ENCODE measurements around the gene ALKBH5. TPM values are rescaled to one million over a fixed set of nuclear protein-coding genes. Genes with fewer than 3 reads are reported as not detected.

ALKBH5 gene
- total RNA-seq: 164 and 165 TPM in 2 replicates

- Mint-ChIP-seq H3K9me3 (no peaks in the 10 kb centered on the region), H3K36me3 (ENCODE audit: low read depth) (peaks cover 41% of the 10 kb centered on the region), H3K4me3 (ENCODE audit: low read depth) (peak within 1 kb of the TSS; percentile 97), H3K27me3 (ENCODE audit: low read depth) (no peaks in the 10 kb centered on the region), H3K4me1 (ENCODE audit: low read depth) (peaks cover 56% of the 10 kb centered on the region), H3K27ac (peak within 1 kb of the TSS; percentile 98)
- intact Hi-C loops (cut with micrococcal nuclease): loop anchor here (1.0 to 10.0 kb wide), 10 partner anchors 25 to 591 kb away; partner anchors contain the start of genes ATPAF2, DRC3, DRG2 and GID4
- peak; percentile 96 for DNase-seq (ENCODE audit: low spot score)
Observed at GRCh38 chr17:18183334-18184142, at the start of gene ALKBH5. Gene ALKBH5, plus strand, starts transcription at chr17:18183828. Its CDS starts 416 bp downstream, at chr17:18184244.

- H3K27ac Mint-ChIP-seq: no peak overlapping the region
- peaks cover 3% of the 10 kb centered on the region for H3K4me1 Mint-ChIP-seq (ENCODE audit: low read depth)
- no peaks in the 10 kb centered on the region for H3K27me3 Mint-ChIP-seq (ENCODE audit: low read depth)
- intact Hi-C loops (cut with micrococcal nuclease): no loop called here
- no peak for DNase-seq (ENCODE audit: low spot score)
- no peak overlapping the region for H3K4me3 Mint-ChIP-seq (ENCODE audit: low read depth)
- H3K9me3 Mint-ChIP-seq: no peaks in the 10 kb centered on the region
- no peaks in the 10 kb centered on the region for H3K36me3 Mint-ChIP-seq (ENCODE audit: low read depth)
Observed at GRCh38 chr17:18136357-18136756, 47.3 kb upstream of the ALKBH5 start.

- Mint-ChIP-seq H3K4me1 (ENCODE audit: low read depth) (peaks cover 3% of the 10 kb centered on the region), H3K27me3 (ENCODE audit: low read depth) (no peaks in the 10 kb centered on the region), H3K4me3 (ENCODE audit: low read depth) (no peak overlapping the region), H3K9me3 (no peaks in the 10 kb centered on the region), H3K36me3 (ENCODE audit: low read depth) (no peaks in the 10 kb centered on the region), H3K27ac (no peak overlapping the region)
- no peak for DNase-seq (ENCODE audit: low spot score)
- intact Hi-C loops (cut with micrococcal nuclease): no loop called here
Observed at GRCh38 chr17:18138065-18138749, 45.4 kb upstream of the ALKBH5 start.

- no peaks in the 10 kb centered on the region for H3K27me3 Mint-ChIP-seq (ENCODE audit: low read depth)
- no peak for DNase-seq (ENCODE audit: low spot score)
- intact Hi-C loops (cut with micrococcal nuclease): no loop called here
- H3K4me3 Mint-ChIP-seq (ENCODE audit: low read depth): no peak overlapping the region
- peaks cover 3% of the 10 kb centered on the region for H3K4me1 Mint-ChIP-seq (ENCODE audit: low read depth)
- H3K9me3 Mint-ChIP-seq: no peaks in the 10 kb centered on the region
- no peak overlapping the region for H3K27ac Mint-ChIP-seq
- H3K36me3 Mint-ChIP-seq (ENCODE audit: low read depth): no peaks in the 10 kb centered on the region
Observed at GRCh38 chr17:18139092-18139491, 44.5 kb upstream of the ALKBH5 start.

GRCh38 chr17:18139498-18139897 lies 44.1 kb upstream of the ALKBH5 start:
- no peaks in the 10 kb centered on the region for H3K36me3 Mint-ChIP-seq (ENCODE audit: low read depth)
- no peak for DNase-seq (ENCODE audit: low spot score)
- intact Hi-C loops (cut with micrococcal nuclease): no loop called here
- no peak overlapping the region for H3K4me3 Mint-ChIP-seq (ENCODE audit: low read depth)
- H3K27me3 Mint-ChIP-seq (ENCODE audit: low read depth): no peaks in the 10 kb centered on the region
- no peaks in the 10 kb centered on the region for H3K9me3 Mint-ChIP-seq
- no peak overlapping the region for H3K27ac Mint-ChIP-seq
- peaks cover 3% of the 10 kb centered on the region for H3K4me1 Mint-ChIP-seq (ENCODE audit: low read depth)

GRCh38 chr17:18139949-18140348 lies 43.7 kb upstream of the ALKBH5 start:
- H3K4me3 Mint-ChIP-seq (ENCODE audit: low read depth): no peak overlapping the region
- DNase-seq (ENCODE audit: low spot score): no peak
- intact Hi-C loops (cut with micrococcal nuclease): loop anchor here (2.0 kb wide), 1 partner anchor 77 kb away; no protein-coding TSS in a partner anchor
- no peaks in the 10 kb centered on the region for H3K27me3 Mint-ChIP-seq (ENCODE audit: low read depth)
- peaks cover 3% of the 10 kb centered on the region for H3K4me1 Mint-ChIP-seq (ENCODE audit: low read depth)
- H3K9me3 Mint-ChIP-seq: no peaks in the 10 kb centered on the region
- H3K27ac Mint-ChIP-seq: no peak overlapping the region
- no peaks in the 10 kb centered on the region for H3K36me3 Mint-ChIP-seq (ENCODE audit: low read depth)

- H3K27ac Mint-ChIP-seq: no peak overlapping the region
Observed at GRCh38 chr17:18140648-18141047, 43.0 kb upstream of the ALKBH5 start.

GRCh38 chr17:18141210-18141803 lies 42.3 kb upstream of the ALKBH5 start:
- intact Hi-C loops (cut with micrococcal nuclease): loop anchor here (1.0 to 2.0 kb wide), 2 partner anchors 43 to 75 kb away; no protein-coding TSS in a partner anchor
- Mint-ChIP-seq H3K27me3 (ENCODE audit: low read depth) (no peaks in the 10 kb centered on the region), H3K4me3 (ENCODE audit: low read depth) (no peak overlapping the region), H3K9me3 (no peaks in the 10 kb centered on the region), H3K36me3 (ENCODE audit: low read depth) (no peaks in the 10 kb centered on the region), H3K27ac (no peak overlapping the region), H3K4me1 (ENCODE audit: low read depth) (peaks cover 3% of the 10 kb centered on the region)
- no peak for DNase-seq (ENCODE audit: low spot score)

More at GRCh38 chr17:18140648-18141047, 43.0 kb upstream of the ALKBH5 start:
- Mint-ChIP-seq H3K4me3 (ENCODE audit: low read depth) (no peak overlapping the region), H3K36me3 (ENCODE audit: low read depth) (no peaks in the 10 kb centered on the region), H3K4me1 (ENCODE audit: low read depth) (peaks cover 3% of the 10 kb centered on the region), H3K27me3 (ENCODE audit: low read depth) (no peaks in the 10 kb centered on the region), H3K9me3 (no peaks in the 10 kb centered on the region)
- DNase-seq (ENCODE audit: low spot score): no peak
- intact Hi-C loops (cut with micrococcal nuclease): loop anchor here (1.0 to 2.0 kb wide), 2 partner anchors 44 to 76 kb away; no protein-coding TSS in a partner anchor

GRCh38 chr17:18142417-18142816 lies 41.2 kb upstream of the ALKBH5 start:
- no peaks in the 10 kb centered on the region for H3K9me3 Mint-ChIP-seq

GRCh38 chr17:18143044-18143936 lies 40.3 kb upstream of the ALKBH5 start:
- no peak for DNase-seq (ENCODE audit: low spot score)

More at GRCh38 chr17:18142417-18142816, 41.2 kb upstream of the ALKBH5 start:
- H3K27me3 Mint-ChIP-seq (ENCODE audit: low read depth): no peaks in the 10 kb centered on the region
- H3K4me3 Mint-ChIP-seq (ENCODE audit: low read depth): no peak overlapping the region
- H3K4me1 Mint-ChIP-seq (ENCODE audit: low read depth): peaks cover 3% of the 10 kb centered on the region
- DNase-seq (ENCODE audit: low spot score): no peak
- no peak overlapping the region for H3K27ac Mint-ChIP-seq
- intact Hi-C loops (cut with micrococcal nuclease): no loop called here
- H3K36me3 Mint-ChIP-seq (ENCODE audit: low read depth): no peaks in the 10 kb centered on the region

GRCh38 chr17:18144261-18144660 lies 39.4 kb upstream of the ALKBH5 start:
- peaks cover 3% of the 10 kb centered on the region for H3K4me1 Mint-ChIP-seq (ENCODE audit: low read depth)
- intact Hi-C loops (cut with micrococcal nuclease): no loop called here
- H3K4me3 Mint-ChIP-seq (ENCODE audit: low read depth): no peak overlapping the region
- no peak overlapping the region for H3K27ac Mint-ChIP-seq
- DNase-seq (ENCODE audit: low spot score): no peak
- H3K9me3 Mint-ChIP-seq: no peaks in the 10 kb centered on the region
- H3K36me3 Mint-ChIP-seq (ENCODE audit: low read depth): no peaks in the 10 kb centered on the region
- no peaks in the 10 kb centered on the region for H3K27me3 Mint-ChIP-seq (ENCODE audit: low read depth)

More at GRCh38 chr17:18143044-18143936, 40.3 kb upstream of the ALKBH5 start:
- H3K4me3 Mint-ChIP-seq (ENCODE audit: low read depth): no peak overlapping the region
- H3K27ac Mint-ChIP-seq: no peak overlapping the region
- H3K36me3 Mint-ChIP-seq (ENCODE audit: low read depth): no peaks in the 10 kb centered on the region
- intact Hi-C loops (cut with micrococcal nuclease): no loop called here
- H3K4me1 Mint-ChIP-seq (ENCODE audit: low read depth): peaks cover 3% of the 10 kb centered on the region
- H3K9me3 Mint-ChIP-seq: no peaks in the 10 kb centered on the region
- H3K27me3 Mint-ChIP-seq (ENCODE audit: low read depth): no peaks in the 10 kb centered on the region

- DNase-seq (ENCODE audit: low spot score): no peak
- peak overlapping the region; percentile 17 for H3K27ac Mint-ChIP-seq
- no peak overlapping the region for H3K4me3 Mint-ChIP-seq (ENCODE audit: low read depth)
- no peaks in the 10 kb centered on the region for H3K27me3 Mint-ChIP-seq (ENCODE audit: low read depth)
- H3K4me1 Mint-ChIP-seq (ENCODE audit: low read depth): peaks cover 3% of the 10 kb centered on the region
- no peaks in the 10 kb centered on the region for H3K9me3 Mint-ChIP-seq
- intact Hi-C loops (cut with micrococcal nuclease): no loop called here
- no peaks in the 10 kb centered on the region for H3K36me3 Mint-ChIP-seq (ENCODE audit: low read depth)
Observed at GRCh38 chr17:18144855-18145254, 38.8 kb upstream of the ALKBH5 start.

Measured in activated T-helper 2 cell treated with anti-CD3 and anti-CD28 coated beads, Interferon-gamma antibody, Interleukin-2, Interleukin-4, amounts not matched to agents 10 μg/mL and 5 μg/mL and 100 μg/mL, durations not matched to agents 14 hours and 24 hours and 36 hours (primary cell).